Adrenal gland (tissue), 12 donors: Measurements from ENCODE around the gene COIL. TPM values are rescaled to one million over a fixed set of nuclear protein-coding genes. Genes with fewer than 3 reads are reported as not detected.

Source experiments
- DNase-seq, 7 donors: peaks; one replicate each; pipeline ENCODE4 v3.0.0-alpha.2; 2019 to 2020
- H3K27ac ChIP-seq, 5 donors: fragments of 200-600 bp; sonication (generic) in 4 of 5; 1 replicate in 3 of 5; 2 replicates in 2 of 5; pipeline versions ENCODE4 v1.5.1 to v1.8.0; 2016 to 2020; ENCODE audit warnings: mild to moderate bottlenecking in 1 of 5
- H3K27me3 ChIP-seq: fragments of 200-600 bp; 2 replicates; pipeline ENCODE4 v1.8.0; 2021
- H3K36me3 ChIP-seq, 2 donors: fragments of 200-600 bp; replicated peaks in 1 of 2; 1 replicate in 1 of 2; 2 replicates in 1 of 2; pipeline versions ENCODE4 v1.5.1 to v1.8.0; 2018 to 2022
- H3K4me1 ChIP-seq, 2 donors: fragments of 200-600 bp; replicated peaks in 1 of 2; 1 replicate in 1 of 2; 2 replicates in 1 of 2; pipeline versions ENCODE4 v1.5.1 to v1.8.0; 2018 to 2021
- H3K4me3 ChIP-seq, 4 donors: fragments of 200-600 bp; sonication (generic) in 3 of 4; one replicate each; pipeline ENCODE4 v1.5.1; 2016 to 2018
- H3K9me3 ChIP-seq, 3 donors: fragments of 200-600 bp; sonication (generic) in 1 of 3; replicated peaks in 1 of 3; 1 replicate in 2 of 3; 2 replicates in 1 of 3; pipeline versions ENCODE4 v1.5.1 to v1.8.0; 2016 to 2021
- POLR2A ChIP-seq, 2 donors: fragments of 450-650 bp; IDR thresholded peaks; one replicate each; pipeline ENCODE4 v1.6.1; 2017; ENCODE audit warnings: antibody characterized with exemption in 2 of 2, mild to moderate bottlenecking in 2 of 2, moderate library complexity in 1 of 2
- WGBS, 4 donors: extraction: QIAGEN DNeasy Blood & Tissue Kit in 2 of 4; methylation state at CpG; one replicate each; pipeline versions ENCODE4 v1.1.5 to v1.1.7; 2013 to 2017; 5-methylcytosine and 5-hydroxymethylcytosine counted together
- intact Hi-C, 2 donors: fragments of 100-400 bp; cut with DNase I; formaldehyde crosslinking; loops; one replicate each; pipeline versions ENCODE4 v1.14.1 to v1.15.0; 2022 to 2023
- polyA plus RNA-seq, 3 donors: library from polyadenylated mRNA; stranded (reverse); fragments of 200-250 nt in 2 of 3; fragments of 350-450 nt in 1 of 3; fragmentation: Illumina TruSeq in 1 of 3; extraction: RNeasy Lipid Tissue Mini Kit (QIAGEN cat#74804) in 1 of 3; gene quantifications; one replicate each; pipeline ENCODE4 v1.2.3, GENCODE V29; 2013 to 2014
- total RNA-seq, 9 donors: library from RNA; depleted of rRNA in 4 of 9; stranded (reverse); fragments of >200 nt in 4 of 9; fragments of 120-200 nt in 1 of 9; fragmentation: NEBNext Ultra II Directional in 1 of 9; extraction: Animal tissue kit (Norgen Biotek cat#: 25700) in 1 of 9; gene quantifications; one replicate each; pipeline versions ENCODE4 v1.1.0 to v1.2.4, GENCODE V29; 2013 to 2023
- TF ChIP-seq, protein P1 (sequence below), 6 experiments: fragments of 450-650 bp in 4 of 6; fragments of 200-600 bp in 2 of 6; sonication (generic) in 1 of 6; IDR thresholded peaks; 1 replicate in 5 of 6; 2 replicates in 1 of 6; pipeline versions ENCODE4 v1.5.1 to v1.8.0; 2016 to 2021; ENCODE audit warnings: antibody characterized with exemption in 6 of 6, mild to moderate bottlenecking in 2 of 6, moderate library complexity in 1 of 6
- donor health status: healthy with polysubstance abuse.
- donor health status: Bipolar disorder and iron deficiency.
- donor health status: DM: yes; HTN: yes; CAD: no.
- donor health status: DM: no; HTN: no; CAD: no.
- donor health status: DM: no; HTN: no; CAD: no.
- donor health status: DM: yes; HTN: yes; CAD: no.

COIL gene
- total and polyA plus RNA-seq, 12 donors, result 4.3 to 16.7 (median 9.0) TPM

- WGBS, 4 donors, result 90 to 97% (median 96%) methylated on average over 8 of the region's 8 CpGs
These were observed 27.6 kb downstream of the COIL start for GRCh38 chr17:56933151-56933745.

GRCh38 chr17:56930739-56931337, 30.0 kb downstream of the COIL start:
- H3K4me1 ChIP-seq, result no peaks in the 10 kb centered on the region
- H3K36me3 ChIP-seq, result peaks cover 0 to 9% of the 10 kb centered on the region in 2 donors
- no peaks in the 10 kb centered on the region for H3K27me3 ChIP-seq
- DNase-seq, result no peak
- intact Hi-C loops, result no loop called here
- WGBS, 4 donors, result 92 to 96% (median 94%) methylated on average over 2 of the region's 2 CpGs
- H3K27ac ChIP-seq, result no peak overlapping the region
- no peak for TF ChIP-seq POLR2A (IDR thresholded peaks at IDR 0.05)
- TF ChIP-seq, protein P1, sequence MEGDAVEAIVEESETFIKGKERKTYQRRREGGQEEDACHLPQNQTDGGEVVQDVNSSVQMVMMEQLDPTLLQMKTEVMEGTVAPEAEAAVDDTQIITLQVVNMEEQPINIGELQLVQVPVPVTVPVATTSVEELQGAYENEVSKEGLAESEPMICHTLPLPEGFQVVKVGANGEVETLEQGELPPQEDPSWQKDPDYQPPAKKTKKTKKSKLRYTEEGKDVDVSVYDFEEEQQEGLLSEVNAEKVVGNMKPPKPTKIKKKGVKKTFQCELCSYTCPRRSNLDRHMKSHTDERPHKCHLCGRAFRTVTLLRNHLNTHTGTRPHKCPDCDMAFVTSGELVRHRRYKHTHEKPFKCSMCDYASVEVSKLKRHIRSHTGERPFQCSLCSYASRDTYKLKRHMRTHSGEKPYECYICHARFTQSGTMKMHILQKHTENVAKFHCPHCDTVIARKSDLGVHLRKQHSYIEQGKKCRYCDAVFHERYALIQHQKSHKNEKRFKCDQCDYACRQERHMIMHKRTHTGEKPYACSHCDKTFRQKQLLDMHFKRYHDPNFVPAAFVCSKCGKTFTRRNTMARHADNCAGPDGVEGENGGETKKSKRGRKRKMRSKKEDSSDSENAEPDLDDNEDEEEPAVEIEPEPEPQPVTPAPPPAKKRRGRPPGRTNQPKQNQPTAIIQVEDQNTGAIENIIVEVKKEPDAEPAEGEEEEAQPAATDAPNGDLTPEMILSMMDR (IDR thresholded peaks at IDR 0.05), result no peak
- H3K4me3 ChIP-seq, result no peak overlapping the region
- H3K9me3 ChIP-seq, result peaks cover 0 to 5% (median 0%) of the 10 kb centered on the region in 3 donors

More at GRCh38 chr17:56933151-56933745, 27.6 kb downstream of the COIL start:
- no peak overlapping the region for H3K27ac ChIP-seq
- intact Hi-C loops, result no loop called here
- peaks cover 0 to 5% (median 0%) of the 10 kb centered on the region in 3 donors for H3K9me3 ChIP-seq
- no peak overlapping the region for H3K4me3 ChIP-seq
- no peak for DNase-seq
- H3K4me1 ChIP-seq, result peaks cover 0 to 8% of the 10 kb centered on the region in 2 donors
- H3K36me3 ChIP-seq, result peaks cover 0 to 11% of the 10 kb centered on the region in 2 donors
- no peak for TF ChIP-seq POLR2A (IDR thresholded peaks at IDR 0.05)
- TF ChIP-seq, protein P1 (IDR thresholded peaks at IDR 0.05), result no peak
- no peaks in the 10 kb centered on the region for H3K27me3 ChIP-seq

DNA sequence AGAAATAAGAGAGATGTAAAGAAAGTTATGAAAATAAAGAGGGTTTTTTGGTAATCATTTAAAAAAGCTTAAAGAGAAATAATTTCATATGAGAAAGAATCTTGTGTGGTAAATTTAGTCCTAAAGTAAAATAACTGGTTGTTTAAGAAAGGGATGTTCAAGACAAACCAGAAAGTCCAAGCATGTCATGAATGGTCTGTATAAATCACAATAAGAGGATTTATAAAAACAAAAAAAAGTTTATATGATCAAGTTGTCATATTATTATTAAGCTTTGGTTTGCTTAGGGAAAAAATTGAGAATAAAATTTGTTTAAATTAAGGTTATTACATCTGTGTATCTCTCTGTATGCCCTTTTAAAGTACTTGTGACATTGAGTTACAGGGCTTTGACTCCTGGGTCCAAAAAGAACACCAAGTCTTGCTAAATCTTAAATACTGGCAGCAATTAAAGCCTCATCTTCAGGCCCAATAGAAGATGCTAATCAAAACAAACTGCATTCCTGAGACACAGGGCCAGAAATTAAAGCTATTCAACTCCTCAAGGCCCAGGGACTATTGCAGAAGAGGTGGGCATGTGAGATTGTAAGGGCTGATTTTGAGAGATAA, 31.4 kb downstream of the COIL start:
- intact Hi-C loops, result no loop called here
- no peak overlapping the region for H3K4me3 ChIP-seq
- H3K4me1 ChIP-seq, result no peaks in the 10 kb centered on the region
- peaks cover 0 to 5% (median 0%) of the 10 kb centered on the region in 3 donors for H3K9me3 ChIP-seq
- no peak for DNase-seq
- TF ChIP-seq, protein P1 (IDR thresholded peaks at IDR 0.05), result no peak
- TF ChIP-seq POLR2A (IDR thresholded peaks at IDR 0.05), result no peak
- H3K36me3 ChIP-seq, result peaks cover 0 to 7% of the 10 kb centered on the region in 2 donors
- H3K27ac ChIP-seq, result no peak overlapping the region
- no peaks in the 10 kb centered on the region for H3K27me3 ChIP-seq

DNA sequence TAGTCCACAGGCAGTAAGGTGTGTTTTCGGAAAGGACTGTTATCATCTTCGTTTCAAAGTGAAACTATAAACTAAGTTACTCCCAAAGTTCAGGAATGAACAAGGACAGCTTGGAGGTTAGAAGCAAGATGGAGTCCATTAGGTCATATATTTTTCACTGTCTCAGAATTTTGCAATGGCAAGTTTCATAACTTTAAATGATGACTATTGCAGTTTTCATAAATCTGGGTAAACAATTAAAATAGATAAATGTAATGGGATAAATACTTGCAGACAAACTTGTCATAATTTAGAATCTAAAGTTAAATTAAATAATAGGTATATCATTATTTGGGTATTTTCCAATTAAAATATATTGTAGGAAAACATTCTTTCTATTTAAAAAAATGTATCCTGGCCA, 32.3 kb downstream of the COIL start:
- 76 to 88% (median 85%) methylated on average over 2 of the region's 2 CpGs for WGBS, 4 donors
- H3K27ac ChIP-seq, result no peak overlapping the region
- H3K36me3 ChIP-seq, result no peaks in the 10 kb centered on the region
- H3K27me3 ChIP-seq, result no peaks in the 10 kb centered on the region
- intact Hi-C loops, result no loop called here
- peaks cover 0 to 5% (median 0%) of the 10 kb centered on the region in 3 donors for H3K9me3 ChIP-seq
- H3K4me3 ChIP-seq, result no peak overlapping the region
- no peak for DNase-seq
- TF ChIP-seq POLR2A (IDR thresholded peaks at IDR 0.05), result no peak
- TF ChIP-seq, protein P1 (IDR thresholded peaks at IDR 0.05), result no peak
- H3K4me1 ChIP-seq, result no peaks in the 10 kb centered on the region
